ENCODE results near the gene ATF5.

Gene ATF5, protein sequence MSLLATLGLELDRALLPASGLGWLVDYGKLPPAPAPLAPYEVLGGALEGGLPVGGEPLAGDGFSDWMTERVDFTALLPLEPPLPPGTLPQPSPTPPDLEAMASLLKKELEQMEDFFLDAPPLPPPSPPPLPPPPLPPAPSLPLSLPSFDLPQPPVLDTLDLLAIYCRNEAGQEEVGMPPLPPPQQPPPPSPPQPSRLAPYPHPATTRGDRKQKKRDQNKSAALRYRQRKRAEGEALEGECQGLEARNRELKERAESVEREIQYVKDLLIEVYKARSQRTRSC

DNA sequence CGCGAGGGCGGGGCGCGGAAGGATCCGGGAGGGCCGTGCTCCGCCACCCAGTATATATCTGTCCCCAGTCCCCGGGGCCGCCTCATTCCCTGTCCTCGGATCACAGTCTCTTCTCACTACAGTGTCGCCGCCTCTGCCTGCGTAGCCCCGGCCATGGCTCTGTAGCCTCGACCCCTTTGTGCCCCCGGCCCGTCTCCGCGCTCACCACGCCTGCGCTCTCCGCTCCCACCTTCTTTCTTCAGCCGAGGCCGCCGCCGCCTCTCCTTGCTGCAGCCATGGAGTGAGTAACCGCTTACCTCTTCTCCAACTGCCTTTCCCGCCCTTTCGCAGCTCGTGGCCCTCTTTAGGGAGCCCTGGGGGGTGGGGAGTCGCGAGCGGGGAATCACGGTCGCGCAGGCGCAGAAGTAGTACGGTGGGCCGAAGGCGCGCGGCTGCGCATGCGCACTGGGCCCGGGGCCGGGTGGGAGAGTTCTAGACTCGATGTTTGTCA lies at the start of gene ATF5, which contains the start of gene NUP62:
TSS of gene ATF5 (plus strand) at position 85 of the 490 bp plus-strand sequence. CDS start 1,646 bp downstream, outside the sequence.
TSS of gene NUP62 (minus strand) at position 384 of the 490 bp plus-strand sequence. CDS start 19,697 bp downstream, outside the sequence.
- TF ChIP-seq ZFX (IDR thresholded peaks at IDR 0.05; ENCODE audit: borderline replicate concordance) = no peak
- TF ChIP-seq, protein P1, sequence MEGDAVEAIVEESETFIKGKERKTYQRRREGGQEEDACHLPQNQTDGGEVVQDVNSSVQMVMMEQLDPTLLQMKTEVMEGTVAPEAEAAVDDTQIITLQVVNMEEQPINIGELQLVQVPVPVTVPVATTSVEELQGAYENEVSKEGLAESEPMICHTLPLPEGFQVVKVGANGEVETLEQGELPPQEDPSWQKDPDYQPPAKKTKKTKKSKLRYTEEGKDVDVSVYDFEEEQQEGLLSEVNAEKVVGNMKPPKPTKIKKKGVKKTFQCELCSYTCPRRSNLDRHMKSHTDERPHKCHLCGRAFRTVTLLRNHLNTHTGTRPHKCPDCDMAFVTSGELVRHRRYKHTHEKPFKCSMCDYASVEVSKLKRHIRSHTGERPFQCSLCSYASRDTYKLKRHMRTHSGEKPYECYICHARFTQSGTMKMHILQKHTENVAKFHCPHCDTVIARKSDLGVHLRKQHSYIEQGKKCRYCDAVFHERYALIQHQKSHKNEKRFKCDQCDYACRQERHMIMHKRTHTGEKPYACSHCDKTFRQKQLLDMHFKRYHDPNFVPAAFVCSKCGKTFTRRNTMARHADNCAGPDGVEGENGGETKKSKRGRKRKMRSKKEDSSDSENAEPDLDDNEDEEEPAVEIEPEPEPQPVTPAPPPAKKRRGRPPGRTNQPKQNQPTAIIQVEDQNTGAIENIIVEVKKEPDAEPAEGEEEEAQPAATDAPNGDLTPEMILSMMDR (IDR thresholded peaks at IDR 0.05) = no peak
- H3K27ac ChIP-seq = peak within 1 kb of the TSS; percentile 96

DNA sequence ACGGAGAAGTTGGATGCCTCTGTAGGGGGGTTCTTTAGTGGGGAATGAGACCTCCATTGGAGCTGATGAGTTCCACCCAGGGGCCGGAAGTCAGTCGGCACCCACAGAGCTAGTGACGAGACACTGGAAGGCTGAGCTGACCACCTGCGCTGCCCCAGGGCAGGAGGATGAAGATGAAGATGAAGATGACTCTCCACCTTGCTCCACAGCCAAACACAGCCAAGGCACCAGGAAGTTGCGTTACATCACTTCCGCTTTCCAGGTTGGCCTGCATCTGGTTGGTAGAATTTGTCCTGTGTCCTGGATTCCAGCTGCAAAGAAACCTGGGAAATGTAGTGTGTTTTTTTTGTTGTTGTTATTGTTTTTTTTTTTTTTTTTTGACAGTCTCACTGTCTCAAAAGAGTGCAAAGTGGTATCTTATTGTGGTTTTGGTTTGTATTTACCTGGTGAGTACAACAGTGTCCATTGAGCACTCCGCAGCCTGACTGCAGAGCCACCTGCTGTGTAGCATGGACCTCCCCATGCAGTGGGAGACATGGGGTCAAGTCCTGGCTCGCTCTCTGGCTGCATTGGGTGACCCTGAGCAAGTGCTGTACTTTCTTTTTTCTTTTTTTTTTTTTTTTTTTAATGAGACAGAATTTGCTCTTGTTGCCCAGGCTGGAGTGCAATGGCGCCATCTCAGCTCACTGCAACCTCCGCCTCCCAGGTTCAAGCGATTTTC lies 49.6 kb upstream of the ATF5 start:
- H3K27ac ChIP-seq = peak overlapping the region; percentile 97
- TF ChIP-seq, protein P1 (IDR thresholded peaks at IDR 0.05) = no peak

- H3K27ac ChIP-seq = no peak overlapping the region
- TF ChIP-seq ZFX (IDR thresholded peaks at IDR 0.05; ENCODE audit: borderline replicate concordance) = no peak
- TF ChIP-seq, protein P1 (IDR thresholded peaks at IDR 0.05) = no peak
These were observed 48.7 kb upstream of the ATF5 start for GRCh38 chr19:49880162-49880869.

- H3K27ac ChIP-seq = no peak overlapping the region
- no peak for TF ChIP-seq ZFX (IDR thresholded peaks at IDR 0.05; ENCODE audit: borderline replicate concordance)
- TF ChIP-seq, protein P1 (IDR thresholded peaks at IDR 0.05) = no peak
These were observed 47.8 kb upstream of the ATF5 start for GRCh38 chr19:49881186-49881585.

GRCh38 chr19:49881672-49882394 lies 47.2 kb upstream of the ATF5 start:
- H3K27ac ChIP-seq = no peak overlapping the region
- TF ChIP-seq, protein P1 (IDR thresholded peaks at IDR 0.05) = no peak
- no peak for TF ChIP-seq ZFX (IDR thresholded peaks at IDR 0.05; ENCODE audit: borderline replicate concordance)

- no peak overlapping the region for H3K27ac ChIP-seq
- TF ChIP-seq ZFX (IDR thresholded peaks at IDR 0.05; ENCODE audit: borderline replicate concordance) = no peak
- TF ChIP-seq, protein P1 (IDR thresholded peaks at IDR 0.05) = no peak
These were observed 46.4 kb upstream of the ATF5 start for GRCh38 chr19:49882643-49883042.
